ENCODE measurements around the gene OXTR. TPM values are rescaled to one million over a fixed set of nuclear protein-coding genes. Genes with fewer than 3 reads are reported as not detected.

Gene OXTR
- polyA plus RNA-seq, 1 donor (not counting 4 experiments of a cell fraction or from before 2014, with no cell fraction given) = 0.16 TPM

DNA sequence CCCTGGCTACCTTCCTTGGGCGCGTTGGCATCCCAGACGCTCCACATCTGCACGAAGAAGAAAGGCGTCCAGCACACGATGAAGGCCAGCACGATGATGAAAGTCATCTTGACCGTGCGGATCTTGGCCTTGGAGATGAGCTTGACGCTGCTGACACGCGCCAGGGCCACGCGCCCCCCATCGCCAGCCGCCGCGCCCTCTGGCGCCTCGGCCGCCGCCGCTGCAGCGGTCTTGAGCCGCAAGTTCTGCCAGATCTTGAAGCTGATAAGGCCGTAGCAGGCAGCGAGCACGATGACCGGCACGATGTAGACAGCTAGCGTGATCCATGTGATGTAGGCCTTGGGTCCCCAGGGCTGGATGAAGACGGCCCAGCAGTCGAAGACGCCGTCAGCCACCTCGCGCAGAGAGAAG lies 2.2 kb downstream of the OXTR start:
- no peaks in the 10 kb centered on the region for H3K9me3 ChIP-seq (ENCODE audit: control insufficient read depth, low read depth, low read length)
- H3K9ac ChIP-seq (ENCODE audit: control insufficient read depth, extremely low read depth, insufficient read depth, low read length) = no peak overlapping the region
- H3K79me2 ChIP-seq (ENCODE audit: control insufficient read depth, insufficient read depth, low read length) = no peaks in the 10 kb centered on the region
- H3K9me1 ChIP-seq (ENCODE audit: control insufficient read depth, extremely low read depth, insufficient read depth, low read length) = no peaks in the 10 kb centered on the region
- H3K4me3 ChIP-seq (ENCODE audit: control insufficient read depth in 2 of 3, extremely low read depth in 1 of 3, insufficient read depth in 2 of 3, low read depth in 1 of 3, low read length in 3 of 3) = peak overlapping the region in 1 of 3 experiments; percentile 52
- H2AFZ ChIP-seq (ENCODE audit: control insufficient read depth, low read length) = peak overlapping the region; percentile 70
- DNase-seq (ENCODE audit: low read depth, low spot score) (no peak), FAIRE-seq (no peak)
- peaks cover 24% of the 10 kb centered on the region for H3K27me3 ChIP-seq (ENCODE audit: control insufficient read depth, extremely low read depth, insufficient read depth, low read length)
- peak overlapping the region; percentile 77 for H3K4me2 ChIP-seq (ENCODE audit: control insufficient read depth, extremely low read depth, insufficient read depth, low read depth, low read length)
- H4K20me1 ChIP-seq (ENCODE audit: control insufficient read depth, extremely low read depth, insufficient read depth, low read length) = no peaks in the 10 kb centered on the region
- H3K36me3 ChIP-seq (ENCODE audit: control insufficient read depth in 2 of 2, extremely low read depth in 1 of 2, insufficient read depth in 2 of 2, low read length in 2 of 2) = no peaks in the 10 kb centered on the region
- H3K4me1 ChIP-seq (ENCODE audit: control insufficient read depth, extremely low read depth, insufficient read depth, low read length) = peaks cover 12% of the 10 kb centered on the region
- dilution Hi-C loops (cut with MboI; ENCODE audit: extremely low pct_ligation_motif_present, low sequenced_read_pairs) = no loop called here
- H3K27ac ChIP-seq (ENCODE audit: control insufficient read depth, insufficient read depth, low read length) = no peak overlapping the region
- TF ChIP-seq, protein P1, sequence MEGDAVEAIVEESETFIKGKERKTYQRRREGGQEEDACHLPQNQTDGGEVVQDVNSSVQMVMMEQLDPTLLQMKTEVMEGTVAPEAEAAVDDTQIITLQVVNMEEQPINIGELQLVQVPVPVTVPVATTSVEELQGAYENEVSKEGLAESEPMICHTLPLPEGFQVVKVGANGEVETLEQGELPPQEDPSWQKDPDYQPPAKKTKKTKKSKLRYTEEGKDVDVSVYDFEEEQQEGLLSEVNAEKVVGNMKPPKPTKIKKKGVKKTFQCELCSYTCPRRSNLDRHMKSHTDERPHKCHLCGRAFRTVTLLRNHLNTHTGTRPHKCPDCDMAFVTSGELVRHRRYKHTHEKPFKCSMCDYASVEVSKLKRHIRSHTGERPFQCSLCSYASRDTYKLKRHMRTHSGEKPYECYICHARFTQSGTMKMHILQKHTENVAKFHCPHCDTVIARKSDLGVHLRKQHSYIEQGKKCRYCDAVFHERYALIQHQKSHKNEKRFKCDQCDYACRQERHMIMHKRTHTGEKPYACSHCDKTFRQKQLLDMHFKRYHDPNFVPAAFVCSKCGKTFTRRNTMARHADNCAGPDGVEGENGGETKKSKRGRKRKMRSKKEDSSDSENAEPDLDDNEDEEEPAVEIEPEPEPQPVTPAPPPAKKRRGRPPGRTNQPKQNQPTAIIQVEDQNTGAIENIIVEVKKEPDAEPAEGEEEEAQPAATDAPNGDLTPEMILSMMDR (optimal IDR thresholded peaks at IDR 0.05 in 1 of 3, IDR thresholded peaks at IDR 0.05 in 1 of 3, conservative IDR thresholded peaks at IDR 0.05 in 1 of 3; ENCODE audit: extremely low read depth in 1 of 3, insufficient read depth in 2 of 3, low read length in 3 of 3) = no peak
- TF ChIP-seq EZH2 (IDR thresholded peaks at IDR 0.05; ENCODE audit: low read length) = no peak

DNA sequence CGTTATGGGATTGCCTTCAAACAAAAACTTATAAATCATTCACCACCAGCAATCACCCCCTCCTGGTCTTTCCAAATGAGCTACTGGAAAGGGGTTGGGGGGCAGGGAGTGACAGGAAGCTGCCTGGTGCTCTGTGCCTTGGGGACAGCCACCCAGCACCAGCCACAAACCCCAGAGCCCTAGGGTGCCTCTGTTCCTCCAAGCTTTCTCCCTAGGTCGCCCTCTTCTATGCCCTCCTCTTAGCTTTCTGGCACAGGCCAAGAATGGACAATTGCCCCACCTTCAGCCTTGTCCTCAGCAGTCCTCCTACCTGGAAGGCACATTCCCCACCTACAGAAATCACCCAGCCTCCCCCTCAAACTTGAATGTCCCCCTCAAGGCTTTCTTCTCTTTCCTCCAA lies 3.3 kb downstream of the OXTR start:
- no peak for FAIRE-seq
- H4K20me1 ChIP-seq (ENCODE audit: control insufficient read depth, extremely low read depth, insufficient read depth, low read length) = no peaks in the 10 kb centered on the region
- no peak overlapping the region for H2AFZ ChIP-seq (ENCODE audit: control insufficient read depth, low read length)
- H3K27ac ChIP-seq (ENCODE audit: control insufficient read depth, insufficient read depth, low read length) = no peak overlapping the region
- H3K27me3 ChIP-seq (ENCODE audit: control insufficient read depth, extremely low read depth, insufficient read depth, low read length) = peaks cover 24% of the 10 kb centered on the region
- H3K36me3 ChIP-seq (ENCODE audit: control insufficient read depth in 2 of 2, extremely low read depth in 1 of 2, insufficient read depth in 2 of 2, low read length in 2 of 2) = no peaks in the 10 kb centered on the region
- no peaks in the 10 kb centered on the region for H3K9me1 ChIP-seq (ENCODE audit: control insufficient read depth, extremely low read depth, insufficient read depth, low read length)
- no peak for TF ChIP-seq EZH2 (IDR thresholded peaks at IDR 0.05; ENCODE audit: low read length)
- TF ChIP-seq, protein P1 (optimal IDR thresholded peaks at IDR 0.05 in 1 of 3, IDR thresholded peaks at IDR 0.05 in 1 of 3, conservative IDR thresholded peaks at IDR 0.05 in 1 of 3; ENCODE audit: extremely low read depth in 1 of 3, insufficient read depth in 2 of 3, low read length in 3 of 3) = no peak
- peaks cover 12% of the 10 kb centered on the region for H3K4me1 ChIP-seq (ENCODE audit: control insufficient read depth, extremely low read depth, insufficient read depth, low read length)
- H3K4me3 ChIP-seq (ENCODE audit: control insufficient read depth in 2 of 3, extremely low read depth in 1 of 3, insufficient read depth in 2 of 3, low read depth in 1 of 3, low read length in 3 of 3) = no peak overlapping the region
- dilution Hi-C loops (cut with MboI; ENCODE audit: extremely low pct_ligation_motif_present, low sequenced_read_pairs) = no loop called here
- H3K9me3 ChIP-seq (ENCODE audit: control insufficient read depth, low read depth, low read length) = no peaks in the 10 kb centered on the region
- H3K79me2 ChIP-seq (ENCODE audit: control insufficient read depth, insufficient read depth, low read length) = no peaks in the 10 kb centered on the region
- H3K4me2 ChIP-seq (ENCODE audit: control insufficient read depth, extremely low read depth, insufficient read depth, low read depth, low read length) = no peak overlapping the region
- DNase-seq (ENCODE audit: low read depth, low spot score) = no peak
- no peak overlapping the region for H3K9ac ChIP-seq (ENCODE audit: control insufficient read depth, extremely low read depth, insufficient read depth, low read length)
